Hepatocyte (in vitro differentiated cells): Measurements from ENCODE around the gene CD7. TPM values are rescaled to one million over a fixed set of nuclear protein-coding genes. Genes with fewer than 3 reads are reported as not detected.
"Not testable (repeated sequence)": the region's sequence is repeated elsewhere in the genome, so short reads cannot be mapped to it uniquely, and the experiment has no call there.

Experiments used
- DNase-seq: peaks from one replicate; pipeline ENCODE4 v3.0.0-alpha.2; 2016; ENCODE audit warnings: low spot score
- H2AFZ ChIP-seq: fragments of 200-600 bp; sonication (generic); 2 replicates; pipeline ENCODE4 v1.6.0; 2016; ENCODE audit warnings: antibody characterized with exemption, mild to moderate bottlenecking
- H3K27ac ChIP-seq: fragments of 200-600 bp; sonication (generic); 2 replicates; pipeline ENCODE4 v1.5.1; 2016; ENCODE audit warnings: mild to moderate bottlenecking
- H3K27me3 ChIP-seq: fragments of 200-600 bp; sonication (generic); 2 replicates; pipeline ENCODE4 v1.6.1; 2016
- H3K36me3 ChIP-seq: fragments of 200-600 bp; sonication (generic); replicated peaks from 2 replicates; pipeline ENCODE4 v1.5.1; 2016; ENCODE audit warnings: low read depth; ENCODE audit not compliant: insufficient read depth
- H3K4me1 ChIP-seq: fragments of 200-600 bp; sonication (generic); 2 replicates; pipeline ENCODE4 v1.5.1; 2016; ENCODE audit warnings: mild to moderate bottlenecking, moderate library complexity; ENCODE audit not compliant: insufficient read depth
- H3K4me2 ChIP-seq: fragments of 200-600 bp; sonication (generic); 2 replicates; pipeline ENCODE4 v1.6.0; 2016
- H3K4me3 ChIP-seq: fragments of 200-600 bp; sonication (generic); 2 replicates; pipeline ENCODE4 v1.5.1; 2016; ENCODE audit warnings: mild to moderate bottlenecking
- H3K79me2 ChIP-seq: fragments of 200-600 bp; sonication (generic); 2 replicates; pipeline ENCODE4 v1.6.0; 2017; ENCODE audit warnings: mild to moderate bottlenecking
- H3K9me2 ChIP-seq: fragments of 200-600 bp; sonication (generic); replicated peaks from 2 replicates; pipeline ENCODE4 v1.6.0; 2017; ENCODE audit warnings: mild to moderate bottlenecking; ENCODE audit not compliant: insufficient read depth
- H3K9me3 ChIP-seq: fragments of 200-600 bp; sonication (generic); 2 replicates; pipeline ENCODE4 v1.5.1; 2016; ENCODE audit warnings: low read depth, mild to moderate bottlenecking
- H4K20me1 ChIP-seq: fragments of 200-600 bp; sonication (generic); 2 replicates; pipeline ENCODE4 v1.6.0; 2016; ENCODE audit warnings: mild to moderate bottlenecking; ENCODE audit not compliant: insufficient read depth, poor library complexity, severe bottlenecking
- EZH2 ChIP-seq: fragments of 200-600 bp; sonication (generic); IDR thresholded peaks from 2 replicates; pipeline ENCODE4 v1.6.1; 2016; ENCODE audit warnings: antibody characterized with exemption, mild to moderate bottlenecking, borderline replicate concordance
- EZH2phosphoT487 ChIP-seq: fragments of 200-600 bp; sonication (generic); IDR thresholded peaks from one replicate; pipeline ENCODE4 v1.6.1; 2018; ENCODE audit warnings: antibody characterized with exemption, mild to moderate bottlenecking, low read depth, moderate library complexity; ENCODE audit not compliant: unreplicated experiment, severe bottlenecking
- WGBS: methylation state at CpG from one replicate; pipeline ENCODE4 v1.1.6; 2016; ENCODE audit warnings: low lambda C conversion rate; ENCODE audit errors: missing lambda C conversion rate; 5-methylcytosine and 5-hydroxymethylcytosine counted together
- polyA plus RNA-seq: library from polyadenylated mRNA; unstranded; fragments of >200 nt; fragmentation: Nextera tagmentation; extraction: Ambion mirVana; gene quantifications from 2 replicates; pipeline ENCODE4 v1.2.1, GENCODE V29; 2016
- total RNA-seq: library from RNA; depleted of rRNA; stranded (reverse); fragments of >200 nt; gene quantifications from 2 replicates; pipeline ENCODE4 v1.2.3, GENCODE V29; 2014
- TF ChIP-seq, protein P1 (sequence below): fragments of 200-600 bp; sonication (generic); IDR thresholded peaks from 2 replicates; pipeline ENCODE4 v1.5.1; 2016; ENCODE audit warnings: antibody characterized with exemption, mild to moderate bottlenecking; ENCODE audit not compliant: poor library complexity

The CD7 gene
- total and polyA plus RNA-seq, 2 experiments from 2014 or later: 1.8 to 7.0 TPM

DNA sequence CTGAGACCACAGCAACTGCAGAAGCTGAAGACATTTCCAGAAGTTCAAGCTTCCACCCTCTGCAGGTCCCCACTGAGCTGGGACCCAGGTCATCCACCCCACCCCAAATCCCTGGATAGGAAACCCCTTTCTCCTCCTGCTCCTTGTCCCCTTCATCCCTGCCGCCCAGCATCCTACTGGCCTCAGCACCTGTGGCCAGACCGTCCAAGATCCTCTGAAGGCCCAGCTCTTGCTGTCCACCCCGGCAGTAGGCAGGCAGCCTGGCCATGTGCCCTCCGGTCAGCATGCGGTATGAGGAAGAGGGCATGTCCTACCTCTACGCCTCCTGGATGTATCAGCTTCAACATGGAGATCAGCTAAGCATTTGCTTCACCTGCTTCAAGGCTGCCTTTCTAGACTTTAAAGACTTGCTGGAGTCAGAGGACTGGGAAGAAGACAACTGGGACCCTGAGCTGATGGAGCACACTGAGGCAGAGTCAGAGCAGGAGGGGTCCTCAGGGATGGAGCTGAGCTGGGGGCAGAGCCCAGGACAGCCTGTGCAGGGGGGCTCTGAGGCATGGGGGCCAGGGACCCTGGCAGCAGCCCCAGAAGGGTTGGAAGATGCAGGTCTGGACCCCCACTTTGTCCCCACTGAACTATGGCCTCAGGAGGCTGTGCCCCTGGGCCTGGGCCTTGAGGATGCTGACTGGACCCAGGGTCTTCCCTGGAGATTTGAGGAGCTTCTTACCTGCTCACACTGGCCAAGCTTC, 44.7 kb upstream of the CD7 start:
- no peak overlapping the region for H2AFZ ChIP-seq
- H4K20me1 ChIP-seq: no peaks in the 10 kb centered on the region
- no peak for TF ChIP-seq EZH2phosphoT487
- no peak for TF ChIP-seq EZH2
- TF ChIP-seq, protein P1, sequence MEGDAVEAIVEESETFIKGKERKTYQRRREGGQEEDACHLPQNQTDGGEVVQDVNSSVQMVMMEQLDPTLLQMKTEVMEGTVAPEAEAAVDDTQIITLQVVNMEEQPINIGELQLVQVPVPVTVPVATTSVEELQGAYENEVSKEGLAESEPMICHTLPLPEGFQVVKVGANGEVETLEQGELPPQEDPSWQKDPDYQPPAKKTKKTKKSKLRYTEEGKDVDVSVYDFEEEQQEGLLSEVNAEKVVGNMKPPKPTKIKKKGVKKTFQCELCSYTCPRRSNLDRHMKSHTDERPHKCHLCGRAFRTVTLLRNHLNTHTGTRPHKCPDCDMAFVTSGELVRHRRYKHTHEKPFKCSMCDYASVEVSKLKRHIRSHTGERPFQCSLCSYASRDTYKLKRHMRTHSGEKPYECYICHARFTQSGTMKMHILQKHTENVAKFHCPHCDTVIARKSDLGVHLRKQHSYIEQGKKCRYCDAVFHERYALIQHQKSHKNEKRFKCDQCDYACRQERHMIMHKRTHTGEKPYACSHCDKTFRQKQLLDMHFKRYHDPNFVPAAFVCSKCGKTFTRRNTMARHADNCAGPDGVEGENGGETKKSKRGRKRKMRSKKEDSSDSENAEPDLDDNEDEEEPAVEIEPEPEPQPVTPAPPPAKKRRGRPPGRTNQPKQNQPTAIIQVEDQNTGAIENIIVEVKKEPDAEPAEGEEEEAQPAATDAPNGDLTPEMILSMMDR: no peak
- no peak for DNase-seq
- 97% methylated on average over 6 of the region's 6 CpGs for WGBS
- no peak overlapping the region for H3K27ac ChIP-seq
- H3K9me3 ChIP-seq: no peaks in the 10 kb centered on the region
- H3K27me3 ChIP-seq: no peaks in the 10 kb centered on the region
- H3K79me2 ChIP-seq: no peaks in the 10 kb centered on the region
- no peaks in the 10 kb centered on the region for H3K9me2 ChIP-seq
- H3K4me2 ChIP-seq: no peak overlapping the region
- H3K4me1 ChIP-seq: no peaks in the 10 kb centered on the region
- H3K4me3 ChIP-seq: no peak overlapping the region
- no peaks in the 10 kb centered on the region for H3K36me3 ChIP-seq

DNA sequence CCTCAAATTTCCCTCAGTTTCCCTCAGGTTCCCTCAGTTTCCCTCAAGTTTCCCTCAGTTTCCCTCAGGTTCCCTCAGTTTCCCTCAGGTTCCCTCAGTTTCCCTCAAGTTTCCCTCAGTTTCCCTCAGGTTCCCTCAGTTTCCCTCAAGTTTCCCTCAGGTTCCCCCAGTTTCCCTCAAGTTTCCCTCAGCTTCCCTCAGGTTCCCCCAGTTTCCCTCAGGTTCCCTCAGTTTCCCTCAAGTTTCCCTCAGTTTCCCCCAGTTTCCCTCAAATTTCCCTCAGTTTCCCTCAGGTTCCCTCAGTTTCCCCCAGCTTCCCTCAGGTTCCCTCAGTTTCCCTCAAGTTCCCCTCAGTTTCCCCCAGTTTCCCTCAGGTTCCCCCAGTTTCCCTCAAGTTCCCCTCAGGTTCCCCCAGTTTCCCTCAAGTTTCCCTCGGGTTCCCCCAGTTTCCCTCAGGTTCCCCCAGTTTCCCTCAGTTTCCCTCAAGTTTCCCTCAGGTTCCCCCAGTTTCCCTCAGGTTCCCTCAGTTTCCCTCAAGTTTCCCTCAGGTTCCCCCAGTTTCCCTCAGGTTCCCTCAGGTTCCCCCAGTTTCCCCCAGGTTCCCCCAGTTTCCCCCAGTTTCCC, 42.2 kb upstream of the CD7 start:
- H3K27me3 ChIP-seq, H3K4me2 ChIP-seq, H3K4me3 ChIP-seq, H3K9me3 ChIP-seq, H3K27ac ChIP-seq, DNase-seq, H3K79me2 ChIP-seq, H3K36me3 ChIP-seq, H2AFZ ChIP-seq, H3K9me2 ChIP-seq, H3K4me1 ChIP-seq, H4K20me1 ChIP-seq: not testable (repeated sequence)
- WGBS: 100% methylated on average over 1 of the region's 1 CpG

DNA sequence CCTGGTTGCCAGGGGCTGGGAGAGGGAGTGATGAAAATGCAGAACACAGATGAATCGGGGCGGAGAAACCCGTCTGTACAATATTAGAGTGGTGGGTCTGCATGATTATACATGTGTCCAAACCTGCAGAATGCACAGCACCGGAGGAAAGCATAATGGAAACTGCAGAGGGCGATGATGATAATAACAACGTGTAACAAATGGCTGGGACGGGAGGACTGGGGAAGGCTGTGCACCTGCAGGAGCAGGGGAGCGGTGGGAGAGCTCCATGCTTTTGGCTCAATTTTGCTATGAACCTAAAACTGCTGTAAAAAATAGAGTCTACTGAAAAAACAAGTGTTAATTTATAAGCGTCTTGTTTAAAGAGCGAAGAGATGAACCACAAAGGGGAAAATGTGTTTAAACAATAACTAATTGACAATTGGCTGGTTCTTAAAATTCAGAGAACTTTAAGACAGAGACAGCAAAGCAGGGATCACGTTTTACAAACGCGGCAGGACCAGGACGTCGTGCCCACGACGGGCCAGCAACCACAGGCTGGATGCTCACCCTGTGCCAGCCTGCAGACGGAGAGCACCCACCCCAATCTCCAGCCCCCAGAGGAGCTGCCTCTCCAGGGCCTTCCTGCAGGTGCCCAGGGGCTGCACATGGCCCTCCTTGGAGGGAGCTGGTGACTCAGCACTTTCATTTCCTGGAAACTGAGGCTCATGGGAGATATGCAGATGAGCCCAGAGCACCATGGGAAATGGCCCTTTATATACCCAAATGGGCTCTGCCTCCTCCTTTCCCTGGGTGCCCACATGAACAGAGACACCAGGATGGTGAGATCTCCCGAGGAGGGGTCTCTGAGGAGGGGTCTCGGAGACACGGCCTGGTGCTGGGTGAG, 41.3 kb upstream of the CD7 start, which contains the start of gene TEX19:
TSS of gene TEX19 (plus strand) at position 783 of the 886 bp plus-strand sequence. CDS start 2,904 bp downstream, outside the sequence.
- H3K79me2 ChIP-seq: no peaks in the 10 kb centered on the region
- peaks cover 9% of the 10 kb centered on the region for H3K4me1 ChIP-seq
- TF ChIP-seq EZH2phosphoT487 (no peak), EZH2 (no peak)
- TF ChIP-seq, protein P1: no peak
- no peak for DNase-seq
- H3K4me2 ChIP-seq: no peak within 1 kb of the TSS
- H3K27me3 ChIP-seq: no peaks in the 10 kb centered on the region
- no peak within 1 kb of the TSS for H3K27ac ChIP-seq
- H3K9me2 ChIP-seq: no peaks in the 10 kb centered on the region
- H2AFZ ChIP-seq: no peak within 1 kb of the TSS
- no peaks in the 10 kb centered on the region for H4K20me1 ChIP-seq
- 80% methylated on average over 21 of the region's 21 CpGs for WGBS
- no peaks in the 10 kb centered on the region for H3K9me3 ChIP-seq
- no peaks in the 10 kb centered on the region for H3K36me3 ChIP-seq
- H3K4me3 ChIP-seq: no peak within 1 kb of the TSS
